ENCODE measurements around the gene HSFX1. TPM values are rescaled to one million over a fixed set of nuclear protein-coding genes. Genes with fewer than 3 reads are reported as not detected.
"Not testable (repeated sequence)": the region's sequence is repeated elsewhere in the genome, so short reads cannot be mapped to it uniquely, and the experiment has no call there.

Gene HSFX1
- total and polyA plus RNA-seq, 9 donors: 0.73 to 4.9 (median 3.2) TPM

- Histone ChIP-seq H3K4me3 (no peak overlapping the region), H3K27me3 (no peaks in the 10 kb centered on the region), H3K9me3 (no peaks in the 10 kb centered on the region), H3K4me1 (ENCODE audit: insufficient read depth) (no peaks in the 10 kb centered on the region), H3K27ac (no peak overlapping the region), H3K36me3 (no peaks in the 10 kb centered on the region)
- no peak for DNase-seq
- TF ChIP-seq POLR2A (IDR thresholded peaks at IDR 0.05) (no peak), EP300 (IDR thresholded peaks at IDR 0.05) (no peak), CTCF (IDR thresholded peaks at IDR 0.05) (no peak)
- intact Hi-C loops (cut with DNase I): no loop called here
- WGBS, 3 donors: 77 to 83% (median 79%) methylated on average over 7 of the region's 7 CpGs
Measured at GRCh38 chrX:149759824-149760223, 14.0 kb upstream of the HSFX1 start.

- H3K27me3 ChIP-seq: no peaks in the 10 kb centered on the region
- H3K36me3 ChIP-seq: no peaks in the 10 kb centered on the region
- WGBS, 3 donors: 84 to 97% (median 87%) methylated on average over 3 of the region's 3 CpGs
- intact Hi-C loops (cut with DNase I): no loop called here
- no peaks in the 10 kb centered on the region for H3K9me3 ChIP-seq
- no peak for TF ChIP-seq EP300 (IDR thresholded peaks at IDR 0.05)
- TF ChIP-seq POLR2A (IDR thresholded peaks at IDR 0.05): no peak
- no peak for TF ChIP-seq CTCF (IDR thresholded peaks at IDR 0.05)
- no peak overlapping the region for H3K27ac ChIP-seq
- H3K4me3 ChIP-seq: no peak overlapping the region
- no peak for DNase-seq
- no peaks in the 10 kb centered on the region for H3K4me1 ChIP-seq (ENCODE audit: insufficient read depth)
Measured at GRCh38 chrX:149760965-149761364, 12.9 kb upstream of the HSFX1 start.

GRCh38 chrX:149761858-149762674 lies 11.8 kb upstream of the HSFX1 start:
- H3K27ac ChIP-seq; H3K36me3 ChIP-seq; H3K9me3 ChIP-seq; DNase-seq; intact Hi-C loops (cut with DNase I); H3K27me3 ChIP-seq; H3K4me3 ChIP-seq; H3K4me1 ChIP-seq (ENCODE audit: insufficient read depth): not testable (repeated sequence)
- 85 to 86% (median 86%) methylated on average over 21 to 22 of the region's 22 CpGs for WGBS, 3 donors

DNA sequence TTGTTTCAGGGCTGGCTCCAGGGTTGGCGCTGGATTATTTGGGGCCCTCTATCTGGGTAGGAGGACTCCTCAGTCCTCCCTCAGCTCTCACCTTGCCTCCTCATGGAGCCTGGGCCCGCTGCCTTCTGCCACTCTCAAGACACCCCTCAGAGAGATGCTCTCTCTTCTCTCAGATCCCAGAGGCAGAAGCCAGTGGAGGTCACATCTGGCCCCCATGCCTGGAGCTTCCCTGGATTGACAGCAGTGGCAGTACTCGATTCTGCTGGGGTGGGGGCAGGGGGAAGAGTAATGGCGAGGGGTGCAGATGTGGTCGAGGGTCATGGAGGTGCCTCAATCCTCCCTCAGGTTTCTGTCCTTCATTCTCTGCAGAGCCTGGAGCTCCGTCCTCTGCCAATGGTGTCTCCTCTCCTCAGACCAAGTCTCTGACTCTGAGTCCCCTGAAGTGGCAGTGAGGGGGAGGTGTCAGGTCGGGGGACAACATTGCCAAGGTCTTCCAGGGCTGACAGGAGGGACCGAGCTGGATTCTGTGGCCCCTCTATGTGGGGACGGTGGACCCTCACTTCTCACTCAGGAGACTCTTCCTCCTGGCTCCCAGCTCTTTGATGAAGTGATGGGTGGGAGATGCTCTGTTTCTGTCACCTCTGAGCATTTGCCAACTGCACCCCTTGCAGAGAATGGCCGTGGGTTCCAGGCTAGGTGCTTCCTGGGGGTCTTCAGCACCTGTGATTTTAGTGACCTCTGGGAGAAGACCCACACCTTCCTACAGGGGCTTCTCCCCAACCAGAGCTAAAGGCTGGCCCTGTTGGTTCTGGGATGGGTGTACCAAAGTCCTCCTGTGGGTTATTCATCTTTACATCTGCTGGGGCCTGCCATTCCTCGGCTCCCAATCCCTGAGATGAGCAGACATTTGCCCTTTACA lies 10.9 kb upstream of the HSFX1 start:
- no peak for DNase-seq
- no peaks in the 10 kb centered on the region for H3K36me3 ChIP-seq
- H3K4me3 ChIP-seq: no peak overlapping the region
- intact Hi-C loops (cut with DNase I): no loop called here
- TF ChIP-seq EP300 (IDR thresholded peaks at IDR 0.05): no peak
- TF ChIP-seq CTCF (IDR thresholded peaks at IDR 0.05): no peak
- TF ChIP-seq POLR2A (IDR thresholded peaks at IDR 0.05): no peak
- H3K27me3 ChIP-seq: no peaks in the 10 kb centered on the region
- H3K4me1 ChIP-seq (ENCODE audit: insufficient read depth): no peaks in the 10 kb centered on the region
- WGBS, 3 donors: 62 to 74% (median 63%) methylated on average over 10 to 11 of the region's 11 CpGs
- H3K9me3 ChIP-seq: no peaks in the 10 kb centered on the region
- H3K27ac ChIP-seq: no peak overlapping the region

DNA sequence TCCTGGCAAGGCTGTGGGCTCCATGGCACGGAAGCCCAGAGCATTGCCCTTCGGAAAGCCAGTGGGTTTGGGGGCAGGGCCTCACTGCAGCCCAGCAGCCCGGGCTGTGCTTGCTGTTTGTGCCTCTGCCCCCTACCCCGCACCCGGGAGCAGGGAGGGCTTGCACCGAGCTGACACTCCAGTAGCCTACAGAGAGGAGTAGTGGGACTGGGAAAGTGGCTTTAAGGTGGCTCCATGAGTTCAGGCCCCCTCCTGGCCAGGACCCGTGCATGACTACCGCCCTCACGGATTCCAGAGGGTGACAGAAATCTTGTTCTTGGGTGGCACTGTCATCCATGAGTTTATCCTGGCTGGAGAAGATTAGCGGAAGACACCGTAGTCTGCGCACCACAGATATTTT lies 3.5 kb upstream of the HSFX1 start:
- DNase-seq; intact Hi-C loops (cut with DNase I); H3K27me3 ChIP-seq; H3K36me3 ChIP-seq; H3K27ac ChIP-seq; H3K4me3 ChIP-seq; H3K4me1 ChIP-seq (ENCODE audit: insufficient read depth); H3K9me3 ChIP-seq: not testable (repeated sequence)
- 20 to 90% (median 66%) methylated on average over 1 to 4 of the region's 12 CpGs for WGBS, 3 donors

- DNase-seq; H3K4me1 ChIP-seq (ENCODE audit: insufficient read depth); H3K9me3 ChIP-seq; H3K27me3 ChIP-seq; H3K27ac ChIP-seq; H3K4me3 ChIP-seq; H3K36me3 ChIP-seq; intact Hi-C loops (cut with DNase I): not testable (repeated sequence)
- WGBS, 3 donors: no CpG with 5 or more reads among the region's 9 CpGs
Measured at GRCh38 chrX:149773026-149773425, 842 bp upstream of the HSFX1 start.

DNA sequence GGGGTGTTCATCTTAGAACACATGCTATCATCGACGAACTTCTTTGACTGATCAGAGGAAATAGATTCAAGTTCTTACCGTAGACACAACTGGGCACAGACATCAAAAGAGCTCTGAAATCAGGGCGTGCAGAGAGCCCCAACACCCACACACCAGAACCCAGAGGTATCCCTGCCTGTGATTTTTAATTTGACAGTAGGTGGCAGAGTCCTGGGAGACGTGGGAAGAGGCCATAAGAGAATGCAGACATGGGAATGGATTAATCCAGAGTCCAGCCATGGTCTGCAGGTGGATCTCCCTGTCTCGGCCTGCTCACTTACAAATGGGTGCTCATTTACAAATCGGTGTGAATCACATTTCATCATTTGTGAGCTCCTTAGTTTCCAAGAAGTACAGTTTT lies 4.1 kb downstream of the HSFX1 start:
- H3K9me3 ChIP-seq; DNase-seq; intact Hi-C loops (cut with DNase I); H3K4me3 ChIP-seq; H3K4me1 ChIP-seq (ENCODE audit: insufficient read depth); H3K36me3 ChIP-seq; H3K27ac ChIP-seq; H3K27me3 ChIP-seq: not testable (repeated sequence)
- no CpG with 5 or more reads among the region's 7 CpGs for WGBS, 3 donors

GRCh38 chrX:149781727-149782126 lies 7.9 kb downstream of the HSFX1 start, which contains the start of gene MAGEA9:
TSS of gene MAGEA9 (plus strand) at chrX:149781930. CDS start at chrX:149786211, 4,281 bp downstream.
- no CpG with 5 or more reads among the region's 14 CpGs for WGBS, 3 donors
- H3K36me3 ChIP-seq; H3K4me3 ChIP-seq; H3K27me3 ChIP-seq; intact Hi-C loops (cut with DNase I); H3K9me3 ChIP-seq; H3K27ac ChIP-seq; DNase-seq; H3K4me1 ChIP-seq (ENCODE audit: insufficient read depth): not testable (repeated sequence)
